Activated CD8-positive, alpha-beta memory T cell treated with anti-CD3 and anti-CD28 coated beads for 36 hours (primary cell): Measurements from ENCODE around the gene MT1H. TPM values are rescaled to one million over a fixed set of nuclear protein-coding genes. Genes with fewer than 3 reads are reported as not detected.
"Not testable (repeated sequence)": the region's sequence is repeated elsewhere in the genome, so short reads cannot be mapped to it uniquely, and the experiment has no call there.

Source experiments
- CTCF ChIA-PET: fragments of 350-600 bp; sonication (Branson Sonifier 250); formaldehyde crosslinking; loops from one replicate; lab custom pipeline; 2021; ENCODE audit warnings: antibody characterized with exemption; lab: Charles Lee
- POLR2A ChIA-PET: fragments of 350-600 bp; sonication (Branson Sonifier 250); formaldehyde crosslinking; loops from one replicate; lab custom pipeline; 2021; ENCODE audit warnings: antibody characterized with exemption; lab: Charles Lee
- total RNA-seq, 2 experiments: library from RNA; stranded (reverse); gene quantifications; one replicate each; pipeline ENCODE4 v1.2.3, GENCODE V29; 2021

MT1H gene
- total RNA-seq = 1 to 10 TPM in 1 of 2 experiments, under 1 TPM in 1; 0.63 to 1.1 TPM

- ChIA-PET CTCF (interaction anchor here (1.3 to 1.5 kb wide), 2 partner anchors 9 to 13 kb away, joined by 3 to 6 read pairs; partner anchors contain the start of gene MT1X), POLR2A (no interaction called here)
Observed at GRCh38 chr16:56669005-56669839, at the start of gene MT1H. TSS of gene MT1H (plus strand) at chr16:56669814. CDS start at chr16:56669885, 71 bp downstream.

- ChIA-PET POLR2A (no interaction called here), CTCF (no interaction called here)
Observed at GRCh38 chr16:56620339-56620897, 49.2 kb upstream of the MT1H start.

- POLR2A ChIA-PET = not testable (repeated sequence)
- CTCF ChIA-PET = interaction anchor here (1.1 kb wide), 1 partner anchor 80 kb away, joined by 3 read pairs; no protein-coding TSS in a partner anchor
Observed at GRCh38 chr16:56621665-56622445, 47.8 kb upstream of the MT1H start.

DNA sequence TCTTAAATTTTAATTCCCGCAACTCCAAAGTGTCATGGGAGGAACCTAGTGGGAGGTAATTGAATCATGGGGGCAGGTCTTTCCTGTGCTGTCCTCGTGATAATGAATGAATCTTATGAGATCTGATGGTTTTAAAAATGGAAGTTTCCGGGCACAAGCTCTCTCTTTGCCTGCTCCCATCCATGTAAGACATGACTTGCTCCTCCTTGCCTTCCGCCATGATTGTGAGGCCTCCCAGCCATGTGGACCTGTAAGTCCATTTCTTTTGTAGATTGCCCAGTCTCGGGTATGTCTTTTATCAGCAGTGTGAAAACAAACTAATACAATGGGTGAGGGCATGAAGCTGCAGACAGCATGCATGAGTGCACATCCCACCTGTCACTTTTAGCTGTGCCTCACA, 46.4 kb upstream of the MT1H start:
- POLR2A ChIA-PET = not testable (repeated sequence)
- CTCF ChIA-PET = interaction anchor here (1.4 kb wide), 2 partner anchors 11 to 79 kb away, joined by 3 read pairs; no protein-coding TSS in a partner anchor

DNA sequence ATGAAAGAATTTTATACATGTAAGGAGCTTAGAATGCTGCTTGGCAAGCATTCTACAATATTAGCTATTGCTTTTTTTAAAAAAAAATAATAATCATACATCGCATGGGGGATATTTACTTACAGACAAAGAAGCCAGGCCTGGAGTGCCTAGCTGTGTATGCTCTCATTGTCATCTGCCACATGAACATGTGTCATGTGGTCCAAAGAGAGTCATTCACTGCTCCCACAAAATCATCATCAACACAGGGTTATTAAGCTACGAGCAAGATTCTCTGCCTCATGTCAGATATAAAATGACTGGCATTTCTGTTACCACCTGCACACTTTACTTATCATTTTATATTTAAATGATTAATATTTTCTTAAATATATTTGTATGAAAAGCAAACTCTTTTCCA, 46.0 kb upstream of the MT1H start:
- ChIA-PET POLR2A (no interaction called here), CTCF (interaction anchor here (1.1 to 1.4 kb wide), 3 partner anchors 11 to 78 kb away, joined by 3 to 4 read pairs (median 3); partner anchors contain the start of gene MT1F)

- POLR2A ChIA-PET = interaction anchor here (1.3 kb wide), 1 partner anchor 16 kb away, joined by 8 read pairs; the partner anchor contains the start of gene MT2A
Observed at GRCh38 chr16:56625140-56625942, 44.3 kb upstream of the MT1H start, which contains the start of gene MT1E. TSS of gene MT1E (plus strand) at chr16:56625781. CDS start at chr16:56625852, 71 bp downstream.

GRCh38 chr16:56625943-56626654, 43.5 kb upstream of the MT1H start:
- ChIA-PET CTCF (interaction anchor here (1.0 kb wide), 1 partner anchor 13 kb away, joined by 4 read pairs; no protein-coding TSS in a partner anchor), POLR2A (interaction anchor here (1.3 kb wide), 1 partner anchor 17 kb away, joined by 8 read pairs; the partner anchor contains the start of gene MT2A)

More at GRCh38 chr16:56625140-56625942, 44.3 kb upstream of the MT1H start, which contains the start of gene MT1E:
- CTCF ChIA-PET = interaction anchor here (1.0 kb wide), 2 partner anchors 12 to 18 kb away, joined by 3 to 4 read pairs; no protein-coding TSS in a partner anchor

DNA sequence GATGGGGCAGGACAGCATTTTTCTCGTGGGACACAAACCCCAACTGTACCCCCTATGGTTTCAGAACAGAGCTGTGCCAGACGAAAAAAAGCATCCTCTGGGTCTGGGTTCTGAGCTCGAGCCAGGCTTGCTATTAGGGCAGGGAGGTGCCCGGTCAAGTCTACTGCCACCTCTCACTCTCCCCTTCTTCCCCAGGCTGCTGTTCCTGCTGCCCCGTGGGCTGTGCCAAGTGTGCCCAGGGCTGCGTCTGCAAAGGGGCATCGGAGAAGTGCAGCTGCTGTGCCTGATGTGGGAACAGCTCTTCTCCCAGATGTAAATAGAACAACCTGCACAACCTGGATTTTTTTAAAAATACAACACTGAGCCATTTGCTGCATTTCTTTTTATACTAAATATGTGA, 42.9 kb upstream of the MT1H start:
- POLR2A ChIA-PET = no interaction called here

DNA sequence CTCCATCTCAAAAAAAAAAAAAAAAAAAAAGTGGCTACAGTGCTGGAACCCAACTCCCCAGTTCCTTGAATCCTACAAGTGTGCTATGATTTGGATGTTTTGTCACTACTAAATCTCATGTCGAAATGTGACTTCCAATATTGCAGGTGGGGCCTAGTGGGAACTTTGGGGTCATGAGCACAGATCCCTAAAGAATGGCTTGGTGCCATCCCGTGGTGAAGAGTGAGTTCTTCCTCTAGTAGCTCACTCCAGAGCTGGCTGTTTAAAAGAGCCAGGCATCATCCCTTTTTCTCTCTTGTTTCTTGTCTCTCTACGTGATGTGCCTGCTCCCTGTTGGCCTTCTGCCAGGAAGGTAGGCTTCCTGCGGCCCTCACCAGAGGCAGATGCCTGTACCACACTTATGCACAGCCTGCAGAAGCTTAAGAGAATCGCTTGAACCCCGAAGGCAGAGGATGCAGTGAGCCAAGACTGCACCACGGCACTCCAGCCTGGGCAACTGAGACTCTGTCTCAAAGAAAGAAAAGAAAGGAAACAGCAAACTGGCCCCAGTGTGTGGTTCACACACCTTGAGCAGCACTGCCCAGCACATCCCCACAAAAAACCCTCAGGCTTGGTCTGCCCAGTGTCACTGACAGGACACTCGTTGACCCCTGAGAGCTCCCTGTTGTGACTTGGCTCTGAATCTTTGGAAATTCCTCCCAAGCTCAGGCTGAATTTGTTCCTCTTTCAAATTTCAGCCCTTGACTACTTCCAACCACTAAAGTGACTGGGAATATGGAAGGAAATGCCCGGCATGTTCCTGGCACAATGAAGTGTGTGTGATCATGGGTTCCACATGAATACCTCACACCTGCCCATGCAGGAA, 40.9 kb upstream of the MT1H start:
- ChIA-PET CTCF (interaction anchor here (1.1 kb wide), 1 partner anchor 15 kb away, joined by 3 read pairs; no protein-coding TSS in a partner anchor), POLR2A (no interaction called here)

More for the DNA sequence above, 42.9 kb upstream of the MT1H start:
- CTCF ChIA-PET = no interaction called here

DNA sequence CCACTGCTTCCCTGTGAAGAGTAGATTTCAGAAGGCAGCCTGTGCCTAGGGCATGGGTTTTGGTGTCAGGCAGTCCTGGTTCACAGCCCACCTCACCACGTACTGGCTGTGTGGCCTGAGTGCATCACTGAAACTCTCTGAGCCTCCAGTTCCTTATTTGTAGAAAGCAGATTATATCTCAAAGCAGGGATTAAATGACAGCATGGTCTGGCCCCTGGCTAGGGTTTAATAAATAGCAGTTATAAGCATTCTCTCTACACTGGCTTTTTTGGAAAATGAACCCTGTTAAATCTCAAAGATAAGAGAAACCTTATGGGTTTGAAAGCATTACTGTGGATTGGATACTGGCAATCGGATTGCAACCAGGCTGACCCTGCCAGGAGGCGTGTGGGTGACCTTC, 40.1 kb upstream of the MT1H start:
- CTCF ChIA-PET = no interaction called here
- POLR2A ChIA-PET = no interaction called here

DNA sequence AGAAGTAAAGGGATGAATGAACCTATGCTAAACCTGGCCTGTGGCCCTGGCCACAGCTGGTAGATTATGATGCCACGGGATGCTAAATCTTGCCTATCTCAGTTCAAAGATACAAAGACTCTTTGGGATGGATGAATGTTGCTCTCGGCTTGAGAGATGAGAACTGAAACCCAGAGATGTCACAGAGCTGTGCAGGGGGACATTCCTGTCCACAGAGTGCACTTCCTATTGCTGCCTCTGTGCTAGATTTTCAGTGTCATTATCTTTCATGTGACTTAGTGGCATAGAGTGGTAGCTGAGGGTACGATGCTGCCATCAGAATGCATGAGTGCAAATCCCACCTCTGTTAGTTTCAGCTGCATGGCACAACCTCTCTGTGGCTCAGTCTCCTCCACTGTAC, 39.5 kb upstream of the MT1H start:
- POLR2A ChIA-PET = no interaction called here
- CTCF ChIA-PET = interaction anchor here (1.5 kb wide), 1 partner anchor 13 kb away, joined by 3 read pairs; no protein-coding TSS in a partner anchor

GRCh38 chr16:56631197-56631596, 38.4 kb upstream of the MT1H start:
- ChIA-PET CTCF (interaction anchor here (0.6 to 1.5 kb wide), 2 partner anchors 11 to 644 kb away, joined by 3 to 4 read pairs; no protein-coding TSS in a partner anchor), POLR2A (no interaction called here)

- CTCF ChIA-PET = interaction anchor here (0.6 kb wide), 1 partner anchor 643 kb away, joined by 4 read pairs; no protein-coding TSS in a partner anchor
Observed at GRCh38 chr16:56631832-56632155, 37.8 kb upstream of the MT1H start.

DNA sequence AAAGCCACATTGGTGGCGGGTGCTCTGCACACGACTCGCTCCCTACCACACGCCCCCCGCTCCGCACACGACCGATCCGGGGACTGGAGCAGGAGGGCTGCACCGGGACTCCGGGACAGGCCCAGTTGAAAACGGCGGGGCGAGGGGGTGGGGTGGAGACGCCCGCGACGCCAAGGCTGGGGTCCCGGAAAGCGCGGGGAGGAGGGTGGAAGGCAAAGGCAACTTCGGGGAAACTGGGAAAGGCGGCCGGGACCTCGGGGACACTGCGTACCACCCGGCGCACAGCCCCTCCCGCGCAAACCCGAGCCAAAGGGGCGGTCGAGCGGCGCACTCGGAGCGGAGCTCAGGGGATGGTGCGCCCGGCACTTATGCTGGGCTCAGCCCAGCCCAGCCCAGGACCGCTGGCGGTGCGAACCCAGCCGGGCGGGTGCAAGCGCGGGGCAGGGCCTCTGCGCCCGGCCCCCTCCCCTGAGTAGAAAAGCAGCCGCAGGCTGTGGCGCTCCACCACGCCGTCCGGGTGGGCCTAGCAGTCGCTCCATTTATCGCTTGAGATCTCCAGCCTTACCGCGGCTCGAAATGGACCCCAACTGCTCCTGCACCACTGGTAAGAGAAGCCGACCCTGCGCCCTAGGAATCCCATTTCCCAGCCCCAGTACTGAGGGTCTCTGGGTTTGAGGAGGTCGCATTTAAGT, 37.3 kb upstream of the MT1H start, which contains the start of gene MT1M:
Gene MT1M (plus strand): TSS at position 504 of the 692 bp plus-strand sequence. CDS start 73 bp downstream, at position 577.
- POLR2A ChIA-PET = no interaction called here
- CTCF ChIA-PET = no interaction called here

More at GRCh38 chr16:56631832-56632155, 37.8 kb upstream of the MT1H start:
- POLR2A ChIA-PET = no interaction called here

GRCh38 chr16:56632848-56633365, 36.7 kb upstream of the MT1H start:
- POLR2A ChIA-PET = no interaction called here
- CTCF ChIA-PET = interaction anchor here (2.0 kb wide), 1 partner anchor 10 kb away, joined by 9 read pairs; no protein-coding TSS in a partner anchor
